ENCODE measurements around the gene DLL3. TPM values are rescaled to one million over a fixed set of nuclear protein-coding genes. Genes with fewer than 3 reads are reported as not detected.

DLL3 gene
- total and polyA plus RNA-seq, 9 of the 15 experiments (the other 6 are each of a cell fraction or from before 2014, with no cell fraction given) = 0.80 to 6.3 (median 1.2) TPM

GRCh38 chr19:39543477-39543857, 44.7 kb downstream of the DLL3 start (continued):
- TF ChIP-seq CCNT2 (IDR thresholded peaks at IDR 0.05; ENCODE audit: borderline replicate concordance, extremely low read depth, insufficient read length, low read depth, low read length) (no peak), CREB1 (IDR thresholded peaks at IDR 0.05) (no peak), CREB1 (CRISPR knock-in tag; IDR thresholded peaks at IDR 0.05) (no peak), POLR2H (tag; IDR thresholded peaks at IDR 0.05; ENCODE audit: low read depth) (no peak), MYC (IDR thresholded peaks at IDR 0.05; ENCODE audit: low read depth, low read length) (no peak), MYC (CRISPR knock-in tag; IDR thresholded peaks at IDR 0.05; ENCODE audit: borderline replicate concordance, low read depth) (no peak)

- Histone ChIP-seq H3K79me2 (ENCODE audit: control insufficient read depth, insufficient read depth, low read length) (peaks cover 4% of the 10 kb centered on the region), H3K27ac (ENCODE audit: extremely low read depth, low read depth, low read length) (no peak overlapping the region), H3K9ac (ENCODE audit: insufficient read depth in 1 of 2, low read depth in 2 of 2, low read length in 2 of 2) (no peak overlapping the region), H2AFZ (ENCODE audit: low read depth, low read length) (no peak overlapping the region), H3K36me3 (ENCODE audit: control insufficient read depth, insufficient read depth, low read length) (no peaks in the 10 kb centered on the region), H3K9me3 (replicated peaks; ENCODE audit: control insufficient read depth, insufficient read depth, low read depth, low read length) (no peaks in the 10 kb centered on the region), H3K9me1 (ENCODE audit: control insufficient read depth, insufficient read depth, low read length) (no peaks in the 10 kb centered on the region), H3K4me1 (replicated peaks in 1 of 2; ENCODE audit: control insufficient read depth in 2 of 2, insufficient read depth in 2 of 2, low read length in 2 of 2) (peaks cover 6% of the 10 kb centered on the region in 2 experiments; a peak in 3 of 5 replicates), H3K27me3 (ENCODE audit: control insufficient read depth in 2 of 2, insufficient read depth in 2 of 2, low read length in 2 of 2) (peaks cover 11 to 16% of the 10 kb centered on the region in 2 experiments; a peak in 3 of 5 replicates), H4K20me1 (replicated peaks; ENCODE audit: control insufficient read depth, insufficient read depth, low read length) (no peaks in the 10 kb centered on the region), H3K4me3 (no peak overlapping the region), H3K4me2 (ENCODE audit: insufficient read depth, low read length) (no peak overlapping the region)
- TF ChIP-seq ZNF75A (CRISPR knock-in tag; IDR thresholded peaks at IDR 0.05) (no peak), NFATC3 (IDR thresholded peaks at IDR 0.05) (no peak), NFYB (IDR thresholded peaks at IDR 0.05; ENCODE audit: extremely low read depth, insufficient read length) (no peak), KDM4B (IDR thresholded peaks at IDR 0.05; ENCODE audit: borderline replicate concordance in 2 of 2, low read depth in 1 of 2) (no peak), ZNF24 (IDR thresholded peaks at IDR 0.05) (no peak), CBFA2T3 (IDR thresholded peaks at IDR 0.05) (peak; percentile 15; the same call in 1 of the 2 replicates)
- WGBS (ENCODE audit: insufficient coverage, low coverage, missing lambda C conversion rate) = 4% methylated on average over 7 of the region's 7 CpGs
- no TSS peak for BruUV-seq (replicated peaks)
- FAIRE-seq = no peak
- intact Hi-C loops (cut with micrococcal nuclease) (no loop called here), in situ Hi-C loops (cut with MboI) (no loop called here)
- DNase-seq (ENCODE audit: extremely low read depth in 1 of 4, low spot score in 3 of 4) = no peak
- ChIA-PET POLR2A (interaction anchor here (0.6 kb wide), 1 partner anchor 1882 kb away, joined by 3 read pairs; no protein-coding TSS in a partner anchor), CTCF (ENCODE audit: low intra/inter-chr PET ratio) (no interaction called here)
- ATAC-seq = no peak
Observed at GRCh38 chr19:39544226-39544903, 45.6 kb downstream of the DLL3 start.

Measured in K562 (cell line).